Stimulated activated effector memory CD8-positive, alpha-beta T cell treated with anti-CD3 and anti-CD28 coated beads, Interleukin-12 subunit alpha, Interleukin-12 subunit beta, amount 100 ng/mL, for 72 hours (primary cell): ENCODE measurements around the gene PCMT1.

Source experiments
- ATAC-seq: fragments of 150-1000 bp; cut with Tn5 transposase; 2 replicates; pipeline ENCODE4 v1.10.0; 2021
- DNase-seq, 2 donors: peaks; one replicate each; pipeline ENCODE4 v3.0.0; 2021 to 2022; ENCODE audit warnings: low spot score in 2 of 2
- H3K27ac Mint-ChIP-seq: one replicate; pipeline ENCODE4 v1.8.0; 2022; ENCODE audit warnings: mild to moderate bottlenecking, mixed read lengths
- H3K36me3 Mint-ChIP-seq: one replicate; pipeline ENCODE4 v1.8.0; 2022; ENCODE audit warnings: mild to moderate bottlenecking, mixed read lengths
- H3K4me1 Mint-ChIP-seq: one replicate; pipeline ENCODE4 v1.8.0; 2022; ENCODE audit warnings: mixed read lengths
- H3K4me3 Mint-ChIP-seq: one replicate; pipeline ENCODE4 v1.8.0; 2022; ENCODE audit warnings: mild to moderate bottlenecking, mixed read lengths
- H3K9me3 Mint-ChIP-seq: one replicate; pipeline ENCODE4 v1.8.0; 2022; ENCODE audit warnings: mixed read lengths

PCMT1 gene

DNA sequence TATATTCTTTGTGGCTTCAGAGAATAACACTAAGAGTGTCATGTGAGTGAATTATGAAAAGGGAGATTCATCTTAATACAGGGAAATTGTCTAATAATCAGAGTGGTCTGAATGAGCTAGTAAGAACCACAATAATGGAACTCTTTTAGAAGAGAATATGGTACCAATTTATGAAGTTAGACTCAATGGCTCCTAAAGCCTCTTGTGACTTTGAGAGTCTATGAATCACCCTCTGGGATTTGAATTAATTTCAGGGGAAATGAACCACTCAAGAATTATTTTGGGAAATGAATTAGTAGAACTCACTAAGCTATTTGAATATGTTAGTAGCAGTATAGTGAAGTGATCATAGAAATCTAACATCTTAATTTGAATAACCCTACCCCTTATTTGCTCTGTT lies 14.3 kb downstream of the PCMT1 start:
- no peak overlapping the region for H3K27ac Mint-ChIP-seq
- no peak for DNase-seq
- peaks cover 4% of the 10 kb centered on the region for H3K9me3 Mint-ChIP-seq
- H3K4me3 Mint-ChIP-seq, result no peak overlapping the region
- H3K36me3 Mint-ChIP-seq, result peaks cover 54% of the 10 kb centered on the region
- no peak for ATAC-seq
- peaks cover 6% of the 10 kb centered on the region for H3K4me1 Mint-ChIP-seq

DNA sequence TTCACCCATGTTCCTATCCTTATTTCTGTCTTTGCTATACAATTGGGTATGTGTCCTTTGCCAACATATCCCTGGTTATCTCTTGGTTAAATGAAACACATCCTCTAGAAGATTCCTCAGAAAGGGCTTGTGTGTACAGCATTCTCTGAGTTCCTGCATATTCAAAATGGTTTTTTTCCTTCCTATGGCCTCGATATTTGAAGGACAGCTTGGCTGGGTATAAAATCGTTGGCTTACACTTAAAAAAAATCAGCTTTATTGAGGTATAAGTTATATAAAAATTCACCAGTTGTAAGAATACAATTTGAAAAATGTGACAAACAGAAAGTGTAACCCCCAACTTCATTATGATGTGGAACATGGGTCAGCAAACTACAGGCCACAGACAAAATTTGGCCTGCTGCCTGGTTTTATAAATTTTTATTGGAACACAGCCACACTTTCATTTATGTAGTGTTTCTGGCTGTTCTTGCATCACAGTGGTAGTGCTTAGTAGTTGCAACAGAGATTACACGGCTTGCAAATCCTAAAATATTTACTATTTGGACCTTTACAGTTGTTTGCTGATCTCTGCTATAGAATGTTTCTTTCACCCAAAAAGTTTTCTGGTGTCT lies 16.7 kb downstream of the PCMT1 start:
- H3K36me3 Mint-ChIP-seq, result peaks cover 53% of the 10 kb centered on the region
- DNase-seq (no peak), ATAC-seq (no peak)
- peaks cover 5% of the 10 kb centered on the region for H3K4me1 Mint-ChIP-seq
- H3K9me3 Mint-ChIP-seq, result peaks cover 4% of the 10 kb centered on the region
- H3K4me3 Mint-ChIP-seq, result no peak overlapping the region
- H3K27ac Mint-ChIP-seq, result no peak overlapping the region

DNA sequence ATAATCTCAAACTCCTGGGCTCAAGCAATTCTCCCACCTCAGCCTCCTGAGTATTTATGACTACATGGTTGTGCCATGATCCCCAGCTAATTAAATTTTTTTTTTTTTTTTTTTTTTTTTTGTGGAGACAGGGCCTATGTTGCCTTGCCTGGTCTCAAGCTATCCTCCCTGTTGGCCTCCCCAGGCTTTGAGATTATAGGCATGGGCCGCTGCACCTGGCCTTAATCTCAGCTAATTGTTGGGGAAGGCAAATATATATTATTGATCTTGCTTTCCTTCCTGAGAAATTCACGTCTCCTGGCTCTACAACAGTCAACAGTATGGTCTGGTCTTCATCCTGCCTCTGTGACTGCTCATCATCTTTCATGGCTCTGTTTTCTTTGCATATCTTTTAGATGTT lies 20.1 kb downstream of the PCMT1 start:
- Mint-ChIP-seq H3K4me3 (no peak overlapping the region), H3K9me3 (peaks cover 4% of the 10 kb centered on the region), H3K27ac (peak overlapping the region; percentile 8), H3K36me3 (peaks cover 87% of the 10 kb centered on the region), H3K4me1 (peaks cover 5% of the 10 kb centered on the region)
- ATAC-seq (no peak), DNase-seq (no peak)

DNA sequence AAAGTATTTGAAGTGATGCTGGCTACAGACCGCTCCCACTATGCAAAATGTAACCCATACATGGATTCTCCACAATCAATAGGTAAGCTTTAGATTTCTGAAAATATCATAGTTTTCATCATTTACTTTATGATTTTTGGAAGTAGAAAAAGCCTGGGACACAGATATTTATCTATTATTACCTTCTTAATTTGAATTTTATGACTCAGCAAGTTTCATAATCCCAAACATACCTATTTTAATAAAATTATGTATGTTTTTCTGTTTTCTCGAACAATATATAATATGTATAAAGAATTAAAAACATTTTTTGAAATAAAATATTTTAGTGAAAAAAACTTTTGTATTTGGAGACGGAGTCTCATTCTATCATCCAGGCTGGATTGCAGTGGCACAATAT lies 21.6 kb downstream of the PCMT1 start:
- peaks cover 91% of the 10 kb centered on the region for H3K36me3 Mint-ChIP-seq
- peaks cover 5% of the 10 kb centered on the region for H3K4me1 Mint-ChIP-seq
- no peak for ATAC-seq
- H3K27ac Mint-ChIP-seq, result no peak overlapping the region
- H3K9me3 Mint-ChIP-seq, result no peaks in the 10 kb centered on the region
- H3K4me3 Mint-ChIP-seq, result no peak overlapping the region
- DNase-seq, result no peak

DNA sequence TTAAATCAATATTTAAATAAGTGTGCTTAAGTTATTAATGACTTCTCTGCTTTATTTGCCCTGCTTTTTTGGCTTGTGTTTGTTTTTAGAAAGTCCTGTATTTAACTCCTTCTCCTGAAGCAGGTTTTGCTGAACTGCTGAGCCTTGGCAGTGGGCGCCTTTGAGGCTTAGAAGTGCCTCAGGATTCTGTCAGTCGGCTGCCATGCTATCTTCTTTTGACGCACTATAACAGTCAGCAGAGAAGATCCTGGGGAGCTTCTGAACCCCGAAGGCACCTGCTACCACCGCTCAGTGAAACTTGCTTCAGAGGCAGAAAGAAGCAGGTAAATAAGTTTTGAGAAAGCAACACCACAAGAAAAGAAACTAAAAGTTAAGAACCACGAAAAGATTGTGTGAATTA lies 22.4 kb downstream of the PCMT1 start:
- H3K4me1 Mint-ChIP-seq, result peaks cover 5% of the 10 kb centered on the region
- no peak overlapping the region for H3K4me3 Mint-ChIP-seq
- DNase-seq, result no peak
- H3K27ac Mint-ChIP-seq, result no peak overlapping the region
- peaks cover 91% of the 10 kb centered on the region for H3K36me3 Mint-ChIP-seq
- no peak for ATAC-seq
- no peaks in the 10 kb centered on the region for H3K9me3 Mint-ChIP-seq

DNA sequence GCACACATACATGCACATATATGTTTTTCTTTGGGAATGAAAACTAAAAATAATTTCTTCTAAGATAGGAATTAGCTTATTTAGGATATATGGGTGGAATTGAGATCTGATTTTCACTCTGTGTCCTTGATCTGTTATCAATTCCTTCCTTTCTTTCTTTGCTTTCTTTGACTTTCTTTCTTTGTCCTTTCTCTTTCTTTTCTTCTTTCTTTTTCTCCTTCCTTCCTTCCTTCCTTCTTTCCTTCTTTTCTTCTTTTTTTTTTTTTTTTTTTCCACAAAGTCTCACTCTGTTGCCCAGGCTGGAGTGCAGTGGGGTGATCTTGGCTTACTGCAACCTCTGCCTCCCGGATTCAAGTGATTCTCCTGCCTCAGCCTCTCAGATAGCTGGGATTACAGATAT lies 28.1 kb downstream of the PCMT1 start:
- DNase-seq, result no peak
- Mint-ChIP-seq H3K9me3 (no peaks in the 10 kb centered on the region), H3K36me3 (peaks cover 98% of the 10 kb centered on the region), H3K4me1 (no peaks in the 10 kb centered on the region), H3K4me3 (no peak overlapping the region), H3K27ac (no peak overlapping the region)
- no peak for ATAC-seq

DNA sequence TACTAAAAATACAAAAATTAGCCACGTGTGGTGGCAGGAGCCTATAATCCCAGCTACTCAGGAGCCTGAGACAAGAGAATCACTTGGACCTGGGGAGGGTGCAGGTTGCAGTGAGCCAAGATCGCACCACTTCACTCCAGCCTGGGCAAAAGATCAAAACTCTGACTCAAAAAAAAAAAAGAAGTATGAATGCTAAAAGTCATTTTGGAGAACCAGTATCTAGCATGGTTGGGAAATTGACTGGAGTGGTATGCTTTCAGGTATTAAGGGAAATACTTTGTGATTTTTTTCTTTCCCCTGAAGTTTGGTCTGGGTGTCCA lies 30.1 kb downstream of the PCMT1 start:
- ATAC-seq, result no peak
- peaks cover 94% of the 10 kb centered on the region for H3K36me3 Mint-ChIP-seq
- H3K4me3 Mint-ChIP-seq, result no peak overlapping the region
- peak overlapping the region; percentile 52 for H3K27ac Mint-ChIP-seq
- no peak for DNase-seq
- no peaks in the 10 kb centered on the region for H3K4me1 Mint-ChIP-seq
- no peaks in the 10 kb centered on the region for H3K9me3 Mint-ChIP-seq

DNA sequence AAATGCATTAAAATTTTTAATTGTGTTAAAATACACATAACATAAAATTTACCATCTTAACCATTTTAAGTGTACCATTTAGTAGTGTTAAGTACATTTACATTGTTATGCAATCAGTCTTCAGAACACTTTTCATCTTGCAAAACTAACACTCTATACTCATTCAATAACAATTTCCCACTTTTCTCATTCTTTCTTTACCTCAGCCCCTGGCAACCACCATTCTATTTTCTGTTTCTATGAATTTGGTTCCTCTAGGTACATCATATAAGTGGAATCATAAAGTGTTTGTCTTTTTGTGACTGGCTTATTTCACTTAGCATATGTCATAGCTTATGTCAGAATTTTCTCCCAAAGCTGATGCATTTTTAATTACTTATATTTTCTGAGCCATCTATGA lies 32.2 kb downstream of the PCMT1 start:
- ATAC-seq (no peak), DNase-seq (no peak)
- Mint-ChIP-seq H3K36me3 (peaks cover 73% of the 10 kb centered on the region), H3K9me3 (no peaks in the 10 kb centered on the region), H3K27ac (no peak overlapping the region), H3K4me3 (no peak overlapping the region), H3K4me1 (no peaks in the 10 kb centered on the region)

DNA sequence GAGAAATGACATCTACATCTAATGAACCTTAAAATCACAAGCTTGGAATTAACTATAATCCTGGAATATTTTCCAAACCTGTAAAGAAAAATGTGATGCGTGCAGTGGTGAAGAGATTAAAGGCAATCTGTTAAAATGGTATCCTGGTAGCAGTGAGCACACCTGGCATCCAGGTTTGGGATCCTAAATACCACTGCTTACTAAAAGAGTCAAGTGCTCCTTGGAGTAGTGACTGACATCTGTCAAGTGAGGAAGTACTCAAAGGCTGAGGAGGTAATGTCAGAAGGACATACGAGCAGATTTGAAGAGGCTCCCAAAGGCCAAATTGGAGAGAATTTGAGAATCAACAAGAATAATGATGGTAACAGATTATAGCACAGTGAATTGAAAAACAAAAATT lies 32.8 kb downstream of the PCMT1 start:
- peaks cover 67% of the 10 kb centered on the region for H3K36me3 Mint-ChIP-seq
- ATAC-seq, result no peak
- H3K4me3 Mint-ChIP-seq, result no peak overlapping the region
- H3K4me1 Mint-ChIP-seq, result no peaks in the 10 kb centered on the region
- no peak overlapping the region for H3K27ac Mint-ChIP-seq
- no peak for DNase-seq
- no peaks in the 10 kb centered on the region for H3K9me3 Mint-ChIP-seq

DNA sequence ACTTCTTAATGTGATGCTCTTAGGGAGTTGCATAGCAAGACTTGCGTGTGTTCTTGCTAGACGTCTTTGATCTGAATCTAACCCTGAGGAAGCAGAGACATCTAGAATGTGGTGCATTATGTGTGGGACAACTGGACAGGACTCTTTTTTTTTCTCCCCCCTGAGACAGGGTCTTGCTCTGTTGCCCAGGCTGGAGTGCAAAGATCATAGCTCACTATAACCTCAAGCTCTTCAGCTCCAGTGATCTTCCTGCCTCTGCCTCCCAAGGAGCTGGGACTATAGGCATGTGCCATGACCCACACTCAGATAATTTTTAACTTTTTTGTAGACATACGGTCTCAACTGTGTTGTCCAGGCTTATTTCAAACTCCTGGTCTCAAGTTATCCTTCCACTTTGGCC lies 34.0 kb downstream of the PCMT1 start:
- Mint-ChIP-seq H3K4me3 (no peak overlapping the region), H3K9me3 (no peaks in the 10 kb centered on the region), H3K4me1 (no peaks in the 10 kb centered on the region), H3K27ac (no peak overlapping the region), H3K36me3 (peaks cover 61% of the 10 kb centered on the region)
- ATAC-seq, result no peak
- no peak for DNase-seq

DNA sequence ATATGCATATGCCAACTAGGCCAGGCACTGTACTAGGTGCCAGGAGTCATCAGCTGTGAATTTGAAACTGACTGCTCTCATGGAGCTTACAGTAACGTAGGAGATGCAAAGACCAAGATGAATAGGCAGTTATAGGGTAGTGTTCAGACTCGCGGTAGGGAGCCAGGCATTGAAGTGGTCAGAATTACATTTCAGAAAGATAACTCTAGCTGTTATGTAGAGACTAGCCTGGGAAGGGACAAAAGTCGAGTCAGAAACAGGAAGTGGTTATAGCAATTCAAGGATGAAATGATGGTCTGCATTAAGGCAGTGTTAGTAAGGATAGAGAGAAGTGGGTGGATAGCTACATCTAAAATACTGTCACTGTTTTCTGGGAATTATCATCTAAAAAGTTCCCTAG lies 56.6 kb downstream of the PCMT1 start:
- Mint-ChIP-seq H3K4me3 (no peak overlapping the region), H3K36me3 (peaks cover 59% of the 10 kb centered on the region), H3K27ac (peak overlapping the region; percentile 24), H3K9me3 (no peaks in the 10 kb centered on the region), H3K4me1 (peaks cover 10% of the 10 kb centered on the region)
- ATAC-seq (peak; percentile 70), DNase-seq (no peak)

DNA sequence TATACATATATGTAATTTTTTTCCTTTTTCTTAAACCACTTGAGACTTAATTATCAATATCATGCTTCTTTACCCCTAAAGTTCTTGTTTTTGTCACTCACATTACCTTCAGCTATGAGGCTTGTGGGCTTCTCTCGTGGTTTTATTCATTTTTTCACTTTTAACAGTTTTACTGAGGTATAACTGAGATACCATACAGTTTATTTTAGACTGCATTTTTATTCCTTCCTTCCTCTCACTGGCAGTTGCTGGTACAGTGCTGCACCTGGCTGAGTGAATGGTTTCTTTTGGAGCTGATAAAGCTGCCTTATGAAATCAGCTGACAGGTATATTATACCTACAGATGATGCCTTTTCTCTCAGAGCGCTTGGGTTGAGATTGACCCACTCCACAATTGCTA lies 60.3 kb downstream of the PCMT1 start:
- no peaks in the 10 kb centered on the region for H3K9me3 Mint-ChIP-seq
- peaks cover 10% of the 10 kb centered on the region for H3K4me1 Mint-ChIP-seq
- no peak for ATAC-seq
- no peak for DNase-seq
- peaks cover 35% of the 10 kb centered on the region for H3K36me3 Mint-ChIP-seq
- H3K4me3 Mint-ChIP-seq, result no peak overlapping the region
- peak overlapping the region; percentile 6 for H3K27ac Mint-ChIP-seq

DNA sequence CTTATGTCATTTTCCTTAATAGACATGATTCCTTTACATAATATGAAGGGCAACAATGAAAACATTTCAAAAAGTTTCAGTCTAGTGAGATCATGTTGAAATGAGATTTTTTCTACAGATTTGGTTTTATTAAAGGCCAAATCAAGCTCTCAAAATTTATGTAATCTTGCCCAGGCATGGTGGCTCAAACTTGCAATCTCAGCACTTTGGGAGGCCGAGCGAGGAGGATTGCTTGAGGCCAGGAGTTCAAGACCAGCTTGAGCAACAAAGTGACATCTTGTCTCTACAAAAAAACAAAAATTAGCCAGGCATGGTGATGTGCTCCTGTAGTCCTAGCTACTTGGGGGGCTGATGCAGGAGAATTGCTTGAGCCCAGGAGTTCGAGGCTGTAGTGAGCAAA lies 63.8 kb downstream of the PCMT1 start:
- Mint-ChIP-seq H3K36me3 (peaks cover 24% of the 10 kb centered on the region), H3K4me3 (no peak overlapping the region), H3K9me3 (no peaks in the 10 kb centered on the region), H3K4me1 (no peaks in the 10 kb centered on the region), H3K27ac (no peak overlapping the region)
- ATAC-seq, result no peak
- DNase-seq, result no peak

DNA sequence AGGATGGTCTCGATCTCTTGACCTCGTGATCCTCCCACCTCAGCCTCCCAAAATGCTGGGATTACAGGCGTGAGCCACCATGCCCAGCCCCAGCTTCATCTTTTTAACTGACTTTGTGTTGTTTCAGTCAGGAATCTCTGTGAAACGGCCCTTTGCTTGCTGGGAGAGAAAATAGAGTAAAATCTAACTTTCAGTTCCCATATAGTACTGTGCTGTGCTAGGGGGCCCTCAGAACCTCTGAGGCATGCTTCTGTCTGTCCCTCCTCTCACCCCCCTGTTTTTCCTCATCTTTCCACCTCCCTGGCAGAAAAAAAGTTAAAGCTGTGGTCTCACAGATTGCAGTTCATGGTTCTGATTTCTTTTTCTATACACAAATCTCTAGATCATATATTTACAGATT lies 66.2 kb downstream of the PCMT1 start:
- no peak for DNase-seq
- no peaks in the 10 kb centered on the region for H3K4me1 Mint-ChIP-seq
- no peak overlapping the region for H3K27ac Mint-ChIP-seq
- no peak for ATAC-seq
- no peak overlapping the region for H3K4me3 Mint-ChIP-seq
- peaks cover 9% of the 10 kb centered on the region for H3K36me3 Mint-ChIP-seq
- no peaks in the 10 kb centered on the region for H3K9me3 Mint-ChIP-seq

DNA sequence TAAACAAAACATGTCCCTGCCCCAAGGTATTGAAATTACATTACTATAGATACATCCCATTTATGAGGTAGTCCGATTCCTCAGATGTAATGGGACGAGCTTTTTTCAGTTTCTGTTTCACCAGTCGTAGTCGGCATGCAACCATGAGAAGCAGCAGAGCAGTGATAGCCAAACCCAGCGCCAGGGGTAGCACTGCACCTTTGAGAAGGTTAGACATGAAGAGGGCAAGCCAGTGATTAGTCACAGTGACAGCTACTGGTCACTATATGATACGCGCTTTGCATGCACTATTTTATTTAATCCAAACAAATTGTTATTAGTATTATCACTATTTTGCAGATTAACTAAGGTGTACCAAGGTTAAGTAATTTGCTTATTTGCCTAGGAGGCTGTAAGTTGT lies 71.0 kb downstream of the PCMT1 start:
- no peaks in the 10 kb centered on the region for H3K9me3 Mint-ChIP-seq
- no peaks in the 10 kb centered on the region for H3K36me3 Mint-ChIP-seq
- DNase-seq, result no peak
- H3K4me1 Mint-ChIP-seq, result no peaks in the 10 kb centered on the region
- no peak overlapping the region for H3K4me3 Mint-ChIP-seq
- H3K27ac Mint-ChIP-seq, result no peak overlapping the region
- no peak for ATAC-seq

DNA sequence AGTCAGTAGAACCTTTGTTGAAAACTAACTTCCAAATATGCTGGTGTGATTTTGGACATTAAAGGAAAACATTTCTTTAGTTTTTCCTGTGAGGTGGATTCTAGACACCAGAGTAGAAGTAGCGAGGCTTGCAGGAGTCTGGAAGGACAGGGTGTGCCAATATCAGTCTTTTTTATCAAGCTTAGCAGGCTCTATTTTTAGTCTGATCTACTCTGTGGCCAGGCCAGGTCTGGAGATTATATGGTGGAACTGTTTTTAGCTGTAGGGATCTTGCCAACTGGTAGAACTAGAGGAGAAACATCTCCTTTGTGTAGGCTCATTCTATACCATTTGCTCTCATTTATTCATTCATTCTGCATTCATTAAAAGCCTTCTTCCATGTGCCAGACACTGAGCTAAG lies 72.0 kb downstream of the PCMT1 start:
- H3K9me3 Mint-ChIP-seq, result no peaks in the 10 kb centered on the region
- ATAC-seq, result no peak

DNA sequence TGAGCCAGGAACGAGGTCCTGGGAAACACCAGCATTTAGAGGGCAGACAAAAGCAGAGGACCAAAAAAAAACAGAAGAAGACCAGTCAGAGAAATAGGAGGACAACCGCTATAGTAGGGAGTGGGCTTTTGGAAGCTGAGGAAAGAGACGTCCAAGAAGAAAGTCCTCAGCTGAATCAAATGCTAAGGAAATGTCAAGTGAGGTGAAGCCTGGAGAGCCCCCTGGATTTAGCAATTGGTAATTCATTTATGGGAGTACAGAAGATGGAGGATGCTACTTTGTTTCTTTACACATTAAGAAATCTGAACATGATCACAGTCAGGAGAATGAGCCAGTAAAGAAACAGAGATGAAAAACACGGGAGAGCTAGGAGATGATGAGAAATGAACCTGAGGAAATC lies 73.5 kb downstream of the PCMT1 start:
- no peak for ATAC-seq
- H3K4me3 Mint-ChIP-seq, result no peak overlapping the region
- H3K27ac Mint-ChIP-seq, result no peak overlapping the region
- H3K36me3 Mint-ChIP-seq, result no peaks in the 10 kb centered on the region
- no peaks in the 10 kb centered on the region for H3K9me3 Mint-ChIP-seq
- no peak for DNase-seq
- H3K4me1 Mint-ChIP-seq, result no peaks in the 10 kb centered on the region

More for the DNA sequence above, 72.0 kb downstream of the PCMT1 start:
- no peaks in the 10 kb centered on the region for H3K4me1 Mint-ChIP-seq
- DNase-seq, result no peak
- no peak overlapping the region for H3K27ac Mint-ChIP-seq
- H3K36me3 Mint-ChIP-seq, result no peaks in the 10 kb centered on the region
- no peak overlapping the region for H3K4me3 Mint-ChIP-seq
